NCI-H1048 (cell line): ENCODE measurements around the gene STYXL2.

ENCODE experiments used
- DNase-seq: peaks from one replicate; lab custom pipeline; 2025; lab: John Stamatoyannopoulos, UW

STYXL2 gene

DNA sequence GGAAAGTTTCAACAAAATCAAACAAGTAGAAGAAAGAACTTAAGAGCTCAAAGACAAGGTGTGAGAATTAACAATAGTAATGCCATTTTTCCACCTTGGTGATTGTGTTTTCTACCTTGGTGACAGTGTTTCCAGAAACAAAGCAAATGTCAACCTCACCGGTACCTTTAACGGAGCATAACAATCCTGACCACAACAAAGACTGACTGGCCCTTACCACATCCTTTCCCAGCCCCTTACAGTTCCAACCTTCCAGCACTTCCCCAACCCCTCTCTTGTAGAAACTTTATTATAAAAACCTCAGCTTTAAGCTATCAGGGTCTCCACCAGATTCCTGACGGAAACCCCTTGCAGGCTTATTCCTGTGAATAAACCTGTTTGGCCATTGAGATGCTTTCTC, 16.7 kb downstream of the STYXL2 start:
- no peak for DNase-seq

GRCh38 chr1:167111868-167112709, 18.2 kb downstream of the STYXL2 start:
- DNase-seq, result no peak

DNA sequence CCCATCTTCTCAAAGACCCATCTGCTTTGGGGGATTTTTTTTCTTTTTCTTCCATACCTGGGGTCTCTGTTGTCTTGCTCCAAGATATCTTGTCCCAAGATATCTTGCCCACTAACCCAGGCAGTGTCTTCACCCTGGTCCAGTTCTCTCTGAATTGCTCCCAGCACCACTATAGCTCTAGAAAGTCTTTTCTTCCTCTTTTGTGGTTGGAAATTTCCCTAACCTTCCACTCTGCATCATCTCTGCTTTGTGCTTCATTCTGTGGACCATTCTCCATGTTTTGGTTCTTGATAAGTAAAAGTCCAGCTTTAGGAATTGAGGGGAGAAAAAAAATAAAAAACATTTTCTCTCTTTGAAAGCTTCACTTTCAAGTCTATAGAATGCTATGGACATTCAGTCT, 20.9 kb downstream of the STYXL2 start:
- DNase-seq, result no peak

GRCh38 chr1:167115655-167116054, 21.8 kb downstream of the STYXL2 start:
- DNase-seq, result no peak

- no peak for DNase-seq
Observed at GRCh38 chr1:167116174-167116573, 22.3 kb downstream of the STYXL2 start.

- no peak for DNase-seq
Observed at GRCh38 chr1:167117225-167117624, 23.4 kb downstream of the STYXL2 start.

DNA sequence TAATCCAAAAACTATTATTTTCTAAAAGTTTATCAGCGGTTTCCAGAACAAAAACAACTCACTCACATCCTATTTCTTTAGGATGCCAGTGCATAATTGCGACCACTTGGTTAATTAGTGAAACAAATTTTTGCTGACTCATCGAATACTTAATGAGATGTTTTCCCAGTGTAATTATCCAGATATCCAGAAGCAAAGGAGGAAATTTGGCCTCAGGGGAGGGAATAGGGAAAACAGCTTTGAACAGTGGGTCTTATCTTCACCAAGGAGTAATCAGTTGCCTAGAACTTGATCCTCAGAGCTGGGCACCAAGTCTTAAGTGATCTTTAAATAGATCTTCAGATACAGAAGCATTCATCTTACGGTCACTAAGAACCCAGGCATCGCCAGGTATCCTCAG, 24.3 kb downstream of the STYXL2 start:
- no peak for DNase-seq

- no peak for DNase-seq
Observed at GRCh38 chr1:167119696-167120095, 25.8 kb downstream of the STYXL2 start.

DNA sequence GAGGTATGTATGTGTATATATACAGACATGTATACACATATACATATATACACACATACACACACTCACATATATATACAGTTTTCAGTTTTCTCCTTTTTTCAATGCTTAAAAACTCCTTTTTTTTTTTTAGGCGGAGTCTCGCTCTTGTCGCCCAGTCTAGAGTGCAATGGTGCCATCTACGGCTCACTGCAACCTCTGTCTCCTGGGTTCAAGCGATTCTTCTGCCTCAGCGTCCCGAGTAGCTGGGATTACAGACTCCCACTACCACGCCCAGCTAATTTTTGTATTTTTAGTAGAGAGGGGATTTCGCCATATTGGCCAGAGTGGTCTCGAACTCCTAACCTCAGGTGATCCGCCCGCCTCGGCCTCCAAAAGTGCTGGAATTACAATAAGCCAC, 27.0 kb downstream of the STYXL2 start:
- DNase-seq, result no peak

- no peak for DNase-seq
Observed at GRCh38 chr1:167121375-167122120, 27.7 kb downstream of the STYXL2 start.

DNA sequence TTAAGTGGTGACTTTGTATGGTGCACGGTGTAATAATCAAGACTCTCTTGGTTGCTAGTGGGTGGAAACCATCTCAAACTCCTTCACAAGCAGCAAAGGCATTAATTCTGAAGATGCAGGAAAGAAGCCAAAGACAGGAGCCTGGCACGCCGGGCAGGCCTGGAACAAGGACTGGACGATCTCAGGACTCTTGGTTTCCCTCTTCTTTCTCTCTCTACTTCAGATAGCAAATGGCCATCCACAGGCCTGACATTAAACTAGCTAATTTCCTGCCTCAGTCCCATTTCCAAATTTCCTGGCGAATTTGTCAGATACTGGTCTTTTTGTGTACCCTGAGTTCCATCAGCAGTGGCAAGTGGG, 28.2 kb downstream of the STYXL2 start:
- DNase-seq, result no peak

DNA sequence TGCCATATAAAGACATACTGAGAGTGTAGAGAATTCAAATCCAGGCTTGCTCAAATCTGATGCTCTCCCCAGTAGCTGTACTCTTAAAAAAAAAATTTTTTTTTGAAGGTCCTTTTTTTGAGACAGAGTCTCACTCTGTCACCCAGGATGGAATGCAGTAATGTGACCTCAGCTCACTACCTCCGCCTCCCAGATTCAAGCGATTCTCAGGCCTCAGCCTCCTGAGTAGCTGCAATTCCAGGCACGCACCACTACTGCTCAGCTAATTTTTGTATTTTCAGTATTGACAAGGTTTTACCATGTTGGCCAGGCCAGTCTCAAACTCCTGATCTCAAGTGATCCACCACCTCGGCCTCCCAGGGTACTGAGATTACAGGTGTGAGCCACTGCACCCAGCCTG, 28.7 kb downstream of the STYXL2 start:
- no peak for DNase-seq

- no peak for DNase-seq
Observed at GRCh38 chr1:167126317-167126716, 32.4 kb downstream of the STYXL2 start.

- DNase-seq, result no peak
Observed at GRCh38 chr1:167126811-167127210, 32.9 kb downstream of the STYXL2 start.

- DNase-seq, result no peak
Observed at GRCh38 chr1:167127236-167127635, 33.4 kb downstream of the STYXL2 start.

GRCh38 chr1:167127661-167128060, 33.8 kb downstream of the STYXL2 start:
- no peak for DNase-seq

DNA sequence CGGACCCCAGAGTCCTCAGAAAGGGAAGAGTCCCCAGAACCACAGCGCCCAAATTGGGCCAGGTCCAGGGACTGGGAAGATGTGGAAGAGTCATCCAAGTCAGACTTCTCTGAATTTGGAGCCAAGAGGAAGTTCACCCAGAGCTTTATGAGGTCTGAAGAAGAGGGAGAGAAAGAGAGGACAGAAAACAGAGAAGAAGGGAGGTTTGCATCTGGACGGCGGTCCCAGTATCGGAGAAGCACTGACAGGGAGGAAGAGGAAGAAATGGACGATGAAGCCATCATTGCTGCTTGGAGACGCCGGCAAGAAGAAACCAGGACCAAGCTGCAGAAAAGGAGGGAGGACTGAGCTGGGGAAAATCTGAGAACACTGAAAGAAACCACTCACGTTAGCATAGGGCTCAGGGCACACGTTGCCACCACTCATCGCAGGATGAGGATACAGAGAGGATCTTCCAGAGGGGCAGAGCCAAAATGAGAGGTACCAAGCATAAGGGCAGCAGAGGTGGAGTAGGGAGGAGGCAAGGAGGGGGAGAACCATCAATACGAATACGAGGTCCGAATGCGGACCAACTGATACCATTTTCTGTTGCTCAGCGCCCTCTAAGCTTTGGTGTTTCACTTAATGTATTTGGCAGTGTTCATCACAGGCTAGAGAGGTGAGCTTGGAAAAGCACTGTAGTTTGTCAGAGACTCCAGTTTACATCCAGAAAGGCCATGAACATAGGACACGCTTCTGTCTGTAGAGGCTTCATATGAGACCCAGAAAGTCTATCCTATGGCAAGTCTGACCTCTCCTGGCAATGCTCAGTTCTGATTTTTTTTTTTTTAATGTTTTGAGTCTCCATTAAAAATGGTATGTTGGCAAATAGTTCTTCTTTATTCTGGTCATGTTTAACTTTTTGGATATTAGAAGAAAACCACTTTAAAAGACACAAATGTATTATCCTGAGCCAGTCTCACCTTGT, 34.7 kb downstream of the STYXL2 start:
- no peak for DNase-seq

DNA sequence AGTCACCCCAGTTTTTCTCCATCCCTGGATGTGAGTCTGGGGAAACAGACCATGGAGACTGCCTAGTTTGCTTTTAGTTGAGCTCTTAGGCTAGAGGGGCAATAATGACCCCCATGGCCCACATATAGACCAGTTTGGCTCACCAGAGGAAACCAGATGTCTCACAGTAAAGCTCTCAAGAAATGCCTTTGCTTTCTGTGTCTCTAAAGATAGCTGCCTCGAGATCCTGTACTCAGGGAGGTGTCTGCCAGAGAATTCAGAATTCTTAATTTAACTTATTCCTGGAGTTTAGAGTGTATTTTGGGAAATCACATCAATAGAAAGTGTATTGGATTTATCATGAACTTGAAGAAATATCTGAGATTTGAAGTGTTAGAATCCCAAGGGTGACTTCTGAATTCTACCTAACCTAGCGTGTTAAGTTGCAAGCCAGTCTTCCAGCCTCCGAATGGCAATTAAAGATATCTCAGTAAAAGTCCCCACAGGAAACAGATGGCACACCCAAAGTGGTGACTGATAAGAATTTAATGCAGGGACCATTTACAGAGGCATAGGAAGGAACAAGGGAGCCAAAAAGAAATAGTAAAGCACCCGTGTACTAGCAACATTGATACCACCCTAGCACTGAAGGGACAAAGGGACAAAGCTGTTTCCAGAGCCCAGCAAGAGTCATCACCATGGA, 37.1 kb downstream of the STYXL2 start:
- no peak for DNase-seq

GRCh38 chr1:167132301-167133010, 38.6 kb downstream of the STYXL2 start:
- no peak for DNase-seq

GRCh38 chr1:167135281-167135840, 41.5 kb downstream of the STYXL2 start:
- DNase-seq, result no peak

DNA sequence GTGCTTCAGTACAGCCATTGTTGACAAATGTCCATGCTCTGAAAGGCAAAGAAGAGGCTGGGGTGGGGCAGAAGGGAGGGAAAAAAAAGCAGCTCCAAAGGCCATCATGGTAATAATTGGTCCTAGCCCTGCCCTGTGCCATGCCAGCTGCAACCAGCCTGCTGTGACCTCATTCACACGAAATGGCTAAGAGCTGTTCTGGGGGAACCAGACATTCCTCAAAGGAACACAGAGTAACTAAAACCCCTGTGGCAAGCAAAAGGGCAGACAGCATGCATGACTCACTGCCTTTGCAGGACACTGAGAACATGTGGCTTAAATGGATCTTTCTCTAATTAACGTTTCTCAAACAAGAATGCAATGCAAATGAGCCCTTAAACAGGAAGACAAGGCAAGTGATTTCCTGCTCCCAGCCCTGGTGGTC, 42.3 kb downstream of the STYXL2 start:
- no peak for DNase-seq
